Cortex of kidney (tissue), 1 donor: Measurements from ENCODE around the gene CDH26.
"Not testable (repeated sequence)": the region's sequence is repeated elsewhere in the genome, so short reads cannot be mapped to it uniquely, and the experiment has no call there.

ENCODE experiments used
- DNase-seq: peaks from one replicate; lab custom pipeline; 2025; lab: John Stamatoyannopoulos, UW

Gene CDH26

GRCh38 chr20:59940956-59941294 lies 17.3 kb upstream of the CDH26 start:
- DNase-seq = no peak

GRCh38 chr20:59942245-59942644 lies 16.0 kb upstream of the CDH26 start:
- no peak for DNase-seq

DNA sequence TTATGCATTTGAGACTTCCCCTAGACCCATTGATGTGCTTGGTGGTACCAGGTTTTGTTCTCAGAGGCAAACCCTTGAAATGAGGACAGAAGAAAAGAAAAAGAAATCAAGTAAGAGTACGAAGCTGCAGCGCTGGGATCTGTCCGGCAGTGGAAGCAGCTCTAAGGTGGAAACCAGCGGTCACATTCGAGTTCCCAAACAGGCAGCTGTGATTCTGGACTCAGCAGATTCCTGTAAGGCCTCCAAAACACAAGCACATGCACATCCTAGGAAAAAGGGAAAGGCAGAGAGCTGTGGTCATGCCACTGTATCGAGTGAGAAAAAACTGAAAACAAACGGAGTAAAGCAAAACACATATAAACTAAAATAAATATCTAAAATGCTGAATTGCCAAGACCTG lies 13.5 kb upstream of the CDH26 start:
- DNase-seq = no peak

- no peak for DNase-seq
These were observed 13.0 kb upstream of the CDH26 start for GRCh38 chr20:59945175-59945574.

GRCh38 chr20:59945731-59946130 lies 12.5 kb upstream of the CDH26 start:
- DNase-seq = no peak

GRCh38 chr20:59947376-59947775 lies 10.8 kb upstream of the CDH26 start:
- DNase-seq = no peak

- no peak for DNase-seq
These were observed 10.0 kb upstream of the CDH26 start for GRCh38 chr20:59948212-59948611.

DNA sequence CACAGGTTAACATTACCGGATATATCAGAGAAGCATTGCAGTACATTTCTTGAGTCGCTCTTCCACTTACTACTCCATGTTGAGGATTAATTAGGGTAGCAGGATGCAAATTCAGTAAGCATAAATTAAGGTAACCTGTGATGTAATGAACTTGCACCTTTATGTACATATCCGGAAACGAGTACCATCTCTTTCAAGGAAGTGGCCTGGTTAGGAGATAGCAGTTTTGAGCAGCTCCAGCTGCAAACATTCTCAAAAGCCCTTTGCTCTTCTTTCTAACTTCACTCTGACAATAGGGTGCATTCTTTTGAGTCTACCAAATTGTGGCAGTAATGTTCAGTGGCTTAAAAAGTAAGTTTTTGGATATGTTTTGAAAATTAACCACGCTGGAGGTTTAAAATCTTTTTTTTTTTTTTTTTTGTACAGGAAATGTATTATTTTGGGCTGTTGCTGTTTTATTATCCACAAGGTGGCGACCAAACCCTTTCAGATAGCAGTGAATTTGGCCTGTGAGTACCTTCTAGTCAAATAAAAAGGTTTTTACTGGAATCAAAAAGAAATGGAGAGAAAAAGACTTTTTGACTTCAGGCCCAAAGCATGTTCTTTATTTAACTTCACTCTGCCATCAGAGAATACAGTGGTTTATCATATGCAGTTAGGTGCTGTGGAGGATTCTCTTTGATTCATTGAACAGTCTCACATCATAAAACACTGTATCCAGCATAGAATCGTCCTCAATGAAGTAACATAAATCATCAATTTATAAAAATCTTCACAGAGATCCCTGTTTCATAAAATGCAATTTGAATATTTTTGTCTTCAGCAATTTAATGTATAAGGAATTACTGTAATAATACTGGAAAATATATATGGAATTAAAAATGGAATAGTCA lies 9.1 kb upstream of the CDH26 start:
- DNase-seq = no peak

GRCh38 chr20:59949911-59950310 lies 8.3 kb upstream of the CDH26 start:
- no peak for DNase-seq

GRCh38 chr20:59954718-59955117 lies 3.5 kb upstream of the CDH26 start:
- no peak for DNase-seq

DNA sequence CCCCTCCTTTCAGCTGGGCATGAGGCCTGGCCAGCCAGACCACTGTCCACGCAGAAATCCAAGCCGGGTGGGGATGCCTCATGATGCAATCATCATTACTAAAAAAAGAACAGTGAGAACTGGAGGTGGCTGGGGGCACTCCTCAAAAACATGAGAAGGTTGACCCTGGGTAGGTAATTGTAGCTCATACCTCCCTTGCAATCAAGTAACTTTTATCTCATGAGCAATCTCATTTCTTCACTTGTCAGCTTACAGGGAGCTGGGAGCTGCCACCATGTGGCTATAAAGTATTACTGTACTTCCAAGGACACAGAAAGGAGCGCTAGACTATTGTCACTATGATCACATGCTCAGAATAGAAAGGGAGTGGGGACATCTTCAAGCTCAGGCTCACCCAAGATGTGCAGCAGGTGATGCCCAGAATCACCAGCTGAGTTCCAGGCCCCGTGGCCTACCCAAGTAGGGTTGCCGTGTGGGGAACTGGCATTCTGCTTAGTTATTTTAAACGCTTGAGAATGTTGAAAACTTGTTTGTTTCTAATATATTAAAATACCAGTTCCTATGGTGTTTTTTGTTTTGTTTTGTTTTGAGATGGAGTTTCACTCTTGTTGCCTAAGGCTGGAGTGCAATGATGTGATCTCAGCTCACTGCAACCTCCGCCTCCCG lies 3.0 kb upstream of the CDH26 start:
- no peak for DNase-seq

GRCh38 chr20:59957568-59957967 lies 655 bp upstream of the CDH26 start:
- DNase-seq = not testable (repeated sequence)

GRCh38 chr20:59958626-59959025 lies 403 bp downstream of the CDH26 start:
- no peak for DNase-seq

GRCh38 chr20:59961423-59961822 lies 3.2 kb downstream of the CDH26 start:
- no peak for DNase-seq

- no peak for DNase-seq
These were observed 3.9 kb downstream of the CDH26 start for GRCh38 chr20:59962155-59962554.

DNA sequence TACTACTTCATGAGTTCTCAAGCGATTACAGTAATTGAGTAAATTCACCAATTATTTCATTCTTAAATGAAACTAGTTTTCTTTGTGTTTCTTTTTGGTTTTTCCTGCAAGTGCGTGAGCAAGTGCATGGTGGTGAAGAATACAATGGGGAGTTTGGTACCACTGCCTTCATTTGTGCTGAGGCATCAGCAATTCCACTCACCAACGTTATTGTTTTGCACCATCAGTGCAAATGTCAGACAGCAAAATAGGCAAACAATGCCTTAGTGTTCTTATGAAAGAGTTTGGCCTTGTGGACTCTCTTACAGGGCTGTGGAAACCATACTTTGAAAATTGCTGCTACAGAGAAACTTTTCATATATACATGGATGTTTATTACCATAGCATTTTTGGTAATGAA lies 8.2 kb downstream of the CDH26 start:
- no peak for DNase-seq

DNA sequence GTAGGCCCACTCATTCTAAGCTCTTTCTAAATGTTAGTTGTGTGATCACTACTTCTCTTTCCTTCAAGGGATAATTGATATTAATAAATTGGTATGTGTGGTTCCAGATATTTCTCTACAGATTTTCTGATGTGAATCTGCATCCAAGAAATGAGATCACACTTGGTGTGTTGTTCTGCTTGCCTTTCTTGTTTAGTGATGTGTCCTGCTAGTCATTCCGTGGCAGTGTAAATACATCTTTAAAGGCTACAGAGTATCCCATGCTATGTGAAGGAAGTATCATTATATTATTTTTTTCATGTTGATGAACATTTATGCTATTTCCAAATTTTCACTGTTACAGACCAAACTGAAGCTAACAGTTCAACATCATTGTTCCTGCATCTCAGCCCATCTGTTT lies 13.2 kb downstream of the CDH26 start:
- no peak for DNase-seq

DNA sequence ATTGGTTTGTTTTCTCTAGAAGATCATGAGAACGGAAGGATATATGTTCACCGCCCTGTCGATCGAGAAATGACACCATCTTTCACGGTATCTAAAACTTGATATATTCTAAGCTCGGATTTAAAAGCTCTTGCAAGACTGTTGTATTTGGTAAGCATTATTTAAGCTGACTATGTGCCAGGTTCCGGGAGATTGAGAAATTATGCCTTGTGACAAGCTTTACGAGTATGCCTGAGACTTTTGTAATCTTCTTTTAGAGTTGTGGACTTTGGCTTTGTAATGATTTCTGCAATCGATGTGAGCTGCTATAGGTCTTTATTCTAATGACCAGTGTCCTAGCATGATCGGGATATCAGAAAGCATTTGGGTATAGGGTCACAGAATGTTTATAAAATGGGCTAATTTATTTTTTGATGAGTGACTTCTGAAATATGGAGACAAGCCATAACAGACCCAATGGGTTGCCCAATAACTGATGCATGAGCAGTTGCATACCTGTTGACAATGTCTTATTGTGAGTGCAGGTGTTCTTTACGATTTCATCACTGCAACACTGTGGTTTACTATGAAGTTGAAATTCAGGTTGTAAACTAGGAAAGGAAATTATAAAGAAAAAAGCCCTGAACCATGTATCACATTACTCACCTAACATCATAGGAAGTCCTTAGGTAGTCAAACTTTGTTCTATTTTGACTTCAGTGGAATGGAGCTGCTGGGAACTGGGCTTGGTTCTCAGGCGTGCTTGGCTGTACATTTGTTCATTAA lies 14.0 kb downstream of the CDH26 start:
- DNase-seq = no peak

DNA sequence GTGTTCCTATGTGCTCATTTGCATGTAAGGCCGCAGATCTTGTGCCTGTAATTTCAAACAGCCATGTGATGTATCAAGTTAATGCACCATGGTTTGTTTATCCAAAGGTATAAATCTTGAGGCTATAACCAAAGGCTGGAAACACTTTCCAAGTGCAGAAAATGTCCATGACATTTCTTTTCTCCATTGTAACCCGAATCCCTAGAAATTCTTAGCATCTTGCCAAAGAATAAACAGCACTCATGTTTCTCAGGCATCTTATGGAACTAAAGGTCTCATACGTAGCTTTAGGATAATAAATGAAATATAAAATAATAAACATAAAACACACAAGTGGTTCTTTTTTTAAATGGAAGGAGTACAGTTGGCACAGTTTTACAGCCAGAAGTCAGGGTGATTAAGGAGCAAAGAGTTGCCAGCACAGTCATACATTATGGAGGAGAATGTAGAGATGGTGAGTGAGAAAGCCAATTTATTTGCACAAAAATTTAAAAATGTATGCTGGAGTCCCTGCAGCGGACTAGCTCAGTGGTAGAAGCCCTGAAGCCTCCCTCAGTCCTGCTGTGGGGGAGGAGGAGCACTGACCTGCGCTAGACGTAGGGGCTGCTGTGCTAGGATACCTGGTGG lies 18.0 kb downstream of the CDH26 start:
- no peak for DNase-seq

DNA sequence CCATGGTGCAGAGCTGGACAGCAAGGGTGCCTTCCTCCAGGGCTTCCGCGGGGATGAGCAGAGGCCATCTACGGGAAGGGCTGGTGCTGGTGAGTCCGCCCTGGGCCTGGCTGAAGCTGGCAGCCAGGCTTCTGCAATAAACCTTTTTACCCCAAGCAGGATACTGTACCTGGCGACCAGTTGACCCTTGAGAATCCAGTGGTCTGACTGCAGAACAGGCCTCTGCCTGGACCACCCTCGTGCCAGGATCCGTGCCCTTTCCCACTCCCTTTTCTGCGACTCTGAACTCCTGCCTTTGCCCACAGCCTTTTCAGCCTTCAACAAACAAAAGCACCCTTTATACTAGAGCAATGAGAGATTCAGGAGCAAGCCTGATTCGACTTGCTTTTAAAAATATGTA lies 18.9 kb downstream of the CDH26 start:
- no peak for DNase-seq

DNA sequence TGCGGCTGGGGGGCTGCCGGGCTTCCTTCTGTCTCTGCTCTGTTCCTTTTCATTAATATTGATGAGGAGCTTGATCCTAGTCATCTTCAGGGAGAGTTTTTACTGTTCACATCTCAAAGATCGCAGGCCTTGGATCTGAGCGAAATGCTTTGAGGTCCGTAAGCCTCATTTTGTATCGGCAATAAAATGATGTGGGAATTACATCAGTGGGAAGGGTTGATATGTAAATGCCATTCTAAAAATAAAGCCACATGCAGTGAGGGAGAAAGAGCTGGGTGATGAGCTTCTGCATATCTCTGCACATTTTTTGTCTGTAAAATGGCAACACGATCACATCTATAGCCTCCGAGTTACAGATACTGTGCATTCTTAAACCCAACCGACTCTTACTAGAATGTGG lies 24.9 kb downstream of the CDH26 start:
- no peak for DNase-seq

GRCh38 chr20:59984541-59984940 lies 26.3 kb downstream of the CDH26 start:
- DNase-seq = no peak
